ENCODE results near the gene PASK.

PASK gene

DNA sequence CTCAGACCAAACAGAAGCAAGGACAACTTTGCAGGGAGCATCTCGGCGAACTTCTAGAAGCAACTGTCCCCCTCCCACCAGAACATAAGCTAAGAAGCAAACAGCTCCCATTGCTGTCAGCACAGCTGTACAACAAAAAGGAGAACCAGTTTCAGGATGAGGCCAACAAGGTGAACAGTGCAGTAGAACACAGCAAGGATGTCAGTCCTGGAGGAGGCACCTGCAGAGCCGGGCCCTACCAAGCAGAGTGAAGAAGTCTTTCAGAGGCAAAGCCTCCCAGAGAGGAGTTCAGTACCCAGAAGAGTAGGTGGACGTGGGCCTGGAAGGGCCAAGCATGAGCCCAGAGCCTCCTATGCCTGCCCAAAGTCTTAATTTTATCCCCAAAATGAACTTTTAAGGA lies 1.0 kb downstream of the PASK start:
- no peak for DNase-seq (ENCODE audit: low read depth, low spot score)

DNA sequence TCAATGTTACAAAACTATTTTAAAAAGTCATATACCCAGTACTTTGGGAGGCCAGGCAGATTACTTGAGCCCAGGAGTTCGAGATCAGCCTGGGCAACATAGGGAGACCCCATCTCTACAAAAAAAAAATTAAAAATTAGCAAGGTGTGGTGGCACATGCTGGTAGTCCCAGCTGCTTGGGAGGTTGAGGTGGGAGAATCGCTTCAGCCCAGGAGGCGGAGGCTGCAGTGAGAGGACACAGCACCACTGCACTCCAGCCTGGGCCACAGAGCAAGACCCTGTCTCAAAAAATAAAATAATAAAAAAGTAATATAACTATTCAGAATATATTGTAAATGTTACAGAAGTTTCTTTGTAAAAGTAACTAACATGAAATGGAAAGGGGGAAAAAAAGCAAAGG lies 1.9 kb downstream of the PASK start:
- no peak for DNase-seq (ENCODE audit: low read depth, low spot score)

DNA sequence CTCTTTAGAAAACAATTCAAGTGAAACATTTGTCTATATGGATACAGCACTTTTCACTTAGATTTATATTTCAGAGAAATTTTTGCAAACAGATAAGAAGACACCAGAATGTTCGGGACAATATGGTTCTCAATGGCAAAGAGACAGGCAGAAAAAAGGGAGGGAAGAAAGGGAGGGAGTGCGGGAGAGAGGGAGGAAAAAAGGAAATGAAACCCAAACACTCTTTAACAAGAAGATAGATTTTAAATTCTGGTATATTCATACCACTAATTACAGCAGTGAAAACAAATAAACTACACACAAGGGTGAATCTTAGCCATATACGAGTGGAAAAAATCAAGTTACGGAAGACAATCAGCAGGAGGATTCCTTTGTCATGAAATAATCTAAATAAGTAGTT lies 3.0 kb downstream of the PASK start:
- DNase-seq (ENCODE audit: low read depth, low spot score), result no peak

DNA sequence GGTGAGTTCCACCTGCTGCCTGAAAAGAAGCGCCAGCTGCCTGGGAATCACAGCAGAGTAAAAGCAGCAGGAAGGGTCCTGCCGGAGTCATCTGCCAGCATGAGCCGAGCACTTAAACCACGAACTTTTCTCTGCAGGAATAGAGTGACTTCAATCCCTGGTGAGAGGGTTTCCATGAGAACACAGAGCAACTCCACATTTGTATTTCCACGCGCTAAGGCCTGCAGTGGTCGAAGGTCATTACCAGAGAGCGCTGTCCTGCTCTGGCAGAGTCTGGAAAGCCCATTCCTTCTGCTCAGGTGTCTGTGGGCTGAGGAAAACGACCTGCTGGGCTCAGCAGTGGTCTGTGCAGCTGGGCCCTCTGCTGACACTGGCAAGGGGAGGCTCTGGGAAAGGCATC lies 6.7 kb downstream of the PASK start:
- DNase-seq (ENCODE audit: low read depth, low spot score), result no peak

DNA sequence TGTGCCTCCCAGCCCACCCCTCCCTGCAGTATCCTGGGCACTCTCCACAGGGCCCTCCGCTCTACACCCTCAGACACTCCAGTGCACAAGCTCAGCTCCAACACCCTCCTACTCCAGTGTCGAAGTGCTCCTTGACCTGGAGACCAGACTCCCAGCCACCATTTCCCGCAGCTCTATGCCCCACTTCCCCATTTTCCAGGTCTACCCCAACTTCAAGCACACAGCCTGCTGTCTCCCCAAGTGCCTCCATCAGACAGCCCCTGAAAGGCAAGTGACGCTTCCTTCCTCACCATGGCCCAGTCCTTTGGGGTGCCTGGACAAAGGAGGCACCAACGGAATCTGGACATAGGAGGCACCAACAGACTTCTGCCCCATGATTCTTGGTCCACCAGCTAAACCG lies 7.2 kb downstream of the PASK start:
- no peak for DNase-seq (ENCODE audit: low read depth, low spot score)

DNA sequence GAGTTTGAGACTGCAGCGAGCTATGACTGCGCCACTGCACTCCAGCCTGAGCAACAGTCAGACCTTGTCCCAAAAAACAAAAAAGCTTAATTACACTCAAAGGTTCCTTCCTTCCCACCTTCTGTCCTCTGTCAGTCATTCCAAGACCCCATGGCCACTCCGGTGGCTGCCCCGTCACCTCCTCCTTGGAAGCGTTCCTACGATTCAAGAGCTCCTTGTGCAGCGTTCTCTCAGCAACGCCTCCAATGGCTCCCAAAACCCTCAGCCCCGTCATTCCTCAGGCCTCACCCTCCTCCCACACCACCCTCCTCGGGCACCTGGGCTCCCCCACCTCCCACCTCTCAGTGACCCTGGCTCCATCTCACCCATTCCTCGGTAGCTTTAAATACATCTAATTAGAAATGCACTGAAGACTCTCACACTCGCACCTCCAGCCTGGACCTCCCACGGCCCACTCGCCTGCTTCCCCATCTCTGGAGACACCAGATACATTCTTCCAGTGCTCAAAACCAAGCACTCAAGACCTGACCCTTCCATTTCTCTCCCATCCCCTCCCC lies 8.0 kb downstream of the PASK start:
- no peak for DNase-seq (ENCODE audit: low read depth, low spot score)

DNA sequence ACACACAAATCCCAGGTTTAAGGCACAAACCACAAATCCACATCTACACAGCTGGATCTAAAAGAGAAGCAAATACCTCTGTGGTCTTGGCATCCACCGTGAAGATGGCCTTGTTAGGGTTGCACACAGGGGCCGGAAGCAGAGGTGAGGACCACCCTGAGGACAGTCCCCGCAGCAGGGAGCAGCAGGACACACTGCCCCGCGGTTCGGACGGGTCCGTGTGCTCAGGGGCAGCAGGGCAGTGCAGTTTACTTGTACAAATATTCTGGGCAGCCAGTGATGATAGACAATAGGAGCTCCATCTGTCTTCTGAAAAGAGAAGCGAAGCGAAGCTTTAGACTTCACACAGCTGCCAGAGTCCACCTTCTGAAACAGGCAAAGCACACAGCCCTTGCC lies 8.8 kb downstream of the PASK start:
- DNase-seq (ENCODE audit: low read depth, low spot score), result no peak

DNA sequence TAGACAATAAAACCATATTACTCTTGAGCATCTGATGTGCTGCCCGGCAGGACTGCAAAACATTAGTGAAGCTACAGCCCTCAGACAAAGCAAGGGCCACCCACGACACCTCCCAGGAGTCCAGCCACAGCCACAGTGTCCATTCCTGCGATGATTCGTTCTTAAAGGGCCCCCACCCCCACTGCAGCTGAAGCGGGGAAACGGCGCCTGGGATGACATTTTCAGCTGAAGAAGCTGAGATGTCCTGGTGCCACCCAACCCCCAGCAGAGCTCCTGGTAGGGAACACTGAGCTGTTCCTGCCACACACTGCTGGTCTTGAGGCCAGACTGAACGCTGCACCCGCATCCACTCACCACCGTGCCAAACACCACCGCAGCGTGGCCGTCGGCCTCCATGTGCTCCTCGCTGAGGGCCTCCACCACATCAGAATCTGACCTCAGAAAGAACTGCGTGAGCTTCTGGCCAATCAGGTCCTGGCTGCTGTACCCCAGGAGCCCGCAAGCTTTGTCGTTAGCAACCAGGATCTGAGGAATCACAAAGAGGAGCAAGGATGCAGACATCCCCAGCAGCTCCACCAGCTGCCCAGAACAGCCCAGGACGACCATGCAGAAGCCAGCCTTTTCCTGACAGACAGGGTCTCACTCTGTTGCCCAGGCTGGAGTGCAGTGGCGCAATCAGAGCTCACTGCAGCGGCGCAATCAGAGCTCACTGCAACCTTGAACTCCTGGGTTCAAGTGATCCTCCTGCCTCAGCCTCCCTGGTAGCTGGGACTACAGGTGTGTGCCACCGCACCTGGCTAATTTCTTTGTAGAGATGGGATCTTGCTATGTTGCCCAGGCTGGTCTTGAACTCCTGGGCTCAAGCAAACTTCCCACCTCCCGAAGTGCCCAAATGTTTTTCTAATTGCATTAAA lies 9.5 kb downstream of the PASK start:
- no peak for DNase-seq (ENCODE audit: low read depth, low spot score)

DNA sequence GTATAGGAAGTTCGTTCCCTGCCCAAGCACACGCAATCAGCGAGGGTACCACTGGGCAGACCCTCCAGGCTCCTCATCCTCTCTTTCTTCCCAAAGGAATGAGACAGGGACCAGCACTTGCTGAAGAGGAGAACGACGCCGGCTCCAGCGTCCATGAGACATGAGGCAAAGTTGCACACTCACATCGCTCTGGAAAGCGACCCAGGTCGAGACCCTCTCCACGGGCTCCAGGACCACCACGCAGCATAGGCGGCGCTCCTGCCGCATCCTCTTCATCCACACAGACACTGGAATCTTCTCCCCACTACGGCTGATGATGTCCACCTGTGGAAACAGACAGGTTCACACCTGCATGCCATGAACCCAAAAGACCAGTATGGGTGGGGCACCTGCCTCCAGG lies 10.8 kb downstream of the PASK start:
- DNase-seq (ENCODE audit: low read depth, low spot score), result no peak

DNA sequence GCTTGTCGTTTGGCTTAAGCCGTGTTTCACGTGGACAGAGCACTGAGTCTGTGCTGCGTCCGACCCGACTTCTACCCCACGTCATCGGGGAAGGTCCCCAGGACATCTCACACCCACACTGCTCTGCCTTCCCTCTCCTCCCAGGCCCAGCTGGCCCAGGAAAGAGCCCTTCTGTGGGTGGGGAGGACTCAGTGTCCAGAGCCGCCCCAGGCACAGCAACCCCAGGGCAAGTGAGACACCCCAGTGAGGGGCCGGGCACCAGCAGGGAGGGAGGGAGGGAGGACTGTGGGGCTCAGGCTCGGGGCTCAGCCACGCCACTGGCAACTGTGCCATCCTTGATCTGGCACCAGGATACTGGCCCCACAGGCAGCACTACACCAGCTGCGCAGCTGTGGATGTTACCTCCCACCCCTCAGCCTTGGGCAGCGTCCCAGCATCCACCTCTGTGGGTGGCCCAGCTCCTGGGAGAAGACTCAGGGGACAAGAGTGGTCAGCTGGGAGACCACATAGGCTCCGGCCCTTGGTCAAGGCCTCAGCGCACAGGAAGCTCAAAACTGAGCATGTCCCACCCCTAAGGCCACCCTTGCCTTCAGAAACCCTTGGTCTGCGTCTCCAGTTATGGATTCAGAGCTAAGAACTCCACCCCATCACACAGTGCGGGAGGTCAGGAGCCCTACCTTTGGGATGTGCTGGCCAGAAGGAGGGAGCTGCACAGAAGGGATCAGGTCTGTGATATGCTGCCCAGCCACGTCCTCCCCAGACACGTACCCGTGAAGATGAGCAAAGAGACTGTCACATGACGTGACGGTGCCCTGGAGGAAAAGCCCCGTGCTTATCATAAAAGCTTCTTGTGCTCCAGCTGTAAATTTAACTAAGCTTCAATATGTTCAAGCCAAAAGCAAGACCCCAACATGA lies 11.7 kb downstream of the PASK start:
- no peak for DNase-seq (ENCODE audit: low read depth, low spot score)

DNA sequence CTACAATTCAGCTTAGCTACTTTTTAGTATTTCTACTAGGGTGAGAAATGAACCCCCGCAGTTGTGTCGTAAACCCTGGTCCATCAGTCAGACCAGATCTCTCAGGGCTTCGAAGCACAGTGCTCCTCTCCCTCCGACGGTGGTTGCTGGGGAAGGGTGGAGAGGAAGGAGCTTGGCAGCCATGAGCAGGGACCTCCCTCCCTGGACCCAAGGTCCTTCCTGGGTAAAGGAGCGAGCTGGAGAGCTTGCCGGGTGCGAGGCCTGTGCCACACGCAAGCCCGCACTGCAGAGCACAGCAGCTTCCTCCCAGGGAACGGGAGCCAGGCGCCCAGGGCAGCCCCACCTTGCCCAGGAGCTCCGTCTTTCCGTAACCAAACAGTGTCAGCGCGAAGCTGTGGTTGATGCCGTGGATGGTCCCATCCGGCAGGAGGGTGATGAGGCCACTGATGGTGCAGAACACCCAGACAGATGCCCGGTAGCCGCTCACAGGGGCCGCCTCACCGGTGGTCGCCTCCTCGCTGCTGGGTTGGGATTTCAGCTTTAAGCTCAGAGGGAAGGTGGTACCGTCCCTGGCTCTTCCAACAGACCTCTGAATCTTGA lies 12.5 kb downstream of the PASK start:
- DNase-seq (ENCODE audit: low read depth, low spot score), result no peak

DNA sequence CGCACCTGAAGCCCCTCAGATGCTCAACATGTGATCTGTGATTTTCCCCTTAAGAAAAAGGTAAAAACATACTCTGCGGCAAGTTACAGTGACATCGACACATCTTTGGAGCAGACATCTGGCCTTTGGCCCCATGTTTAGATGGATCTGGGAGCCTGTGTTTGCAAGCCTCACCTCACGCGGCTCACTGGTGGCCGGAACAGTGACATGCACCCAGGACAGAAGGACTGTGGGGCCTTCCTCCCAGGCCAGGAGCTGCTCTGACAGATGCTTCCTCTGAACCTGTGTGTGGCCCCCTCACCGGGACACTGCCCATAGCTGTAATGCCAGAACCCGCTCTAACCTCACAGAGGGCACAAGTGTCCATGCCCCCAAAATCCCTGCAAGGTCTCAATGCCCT lies 13.1 kb downstream of the PASK start:
- DNase-seq (ENCODE audit: low read depth, low spot score), result no peak

DNA sequence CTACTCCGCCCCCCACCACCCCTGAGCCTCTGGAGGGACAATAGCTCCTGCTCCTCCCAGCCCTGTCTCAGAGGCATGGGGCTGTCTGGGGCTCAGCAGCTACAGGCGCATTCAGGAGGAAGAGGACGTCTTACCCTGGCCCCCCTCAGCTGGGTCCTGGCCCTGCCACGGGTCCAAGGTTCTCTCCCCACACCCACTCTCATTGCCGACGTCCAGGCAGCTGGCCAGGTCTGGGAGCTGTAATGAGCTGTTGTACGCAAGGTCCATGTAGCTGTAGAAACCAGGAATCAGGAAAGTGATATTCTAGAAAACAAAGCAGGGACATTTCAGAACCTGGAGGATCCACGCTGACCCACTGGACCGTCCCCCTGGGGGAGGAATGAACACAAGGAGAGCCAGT lies 13.5 kb downstream of the PASK start:
- DNase-seq (ENCODE audit: low read depth, low spot score), result no peak

DNA sequence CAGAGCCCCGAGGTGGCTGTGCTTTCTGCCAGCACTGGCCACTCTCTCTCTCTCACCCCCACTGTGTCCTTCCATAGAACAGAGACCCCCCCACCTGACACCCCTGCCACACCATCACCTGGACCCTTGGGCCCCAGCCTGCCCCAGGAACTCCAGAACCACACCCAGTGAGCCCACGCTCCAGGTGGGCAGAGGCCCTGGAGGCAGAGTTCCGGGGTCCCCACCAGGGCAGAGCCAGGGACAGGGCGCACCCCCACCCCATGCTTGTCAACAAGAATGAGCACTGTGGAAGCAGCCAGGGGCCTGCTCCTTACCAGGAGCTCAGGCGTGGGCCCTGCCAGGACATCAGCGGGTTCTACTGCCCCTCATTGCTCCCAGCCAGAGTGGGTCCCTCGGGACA lies 14.6 kb downstream of the PASK start:
- DNase-seq (ENCODE audit: low read depth, low spot score), result no peak

DNA sequence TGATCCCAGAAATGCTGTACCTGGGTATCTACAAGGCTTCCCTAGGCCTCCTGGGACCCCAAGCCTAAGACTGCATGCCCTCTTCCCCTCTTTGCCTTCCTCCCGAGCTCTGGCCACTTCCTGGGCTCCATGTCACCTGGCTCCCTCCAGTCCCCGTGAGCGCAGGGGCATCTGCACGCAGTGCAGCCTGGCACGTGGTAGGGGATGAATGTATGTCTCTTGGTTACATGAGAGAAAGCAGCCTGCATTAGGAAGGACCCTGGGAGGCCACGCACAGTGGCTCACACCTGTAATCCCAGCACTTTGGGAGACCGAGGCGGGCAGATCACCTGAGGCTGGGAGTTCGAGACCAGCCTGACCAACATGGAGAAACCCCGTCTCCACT lies 15.8 kb downstream of the PASK start:
- DNase-seq (ENCODE audit: low read depth, low spot score), result no peak

DNA sequence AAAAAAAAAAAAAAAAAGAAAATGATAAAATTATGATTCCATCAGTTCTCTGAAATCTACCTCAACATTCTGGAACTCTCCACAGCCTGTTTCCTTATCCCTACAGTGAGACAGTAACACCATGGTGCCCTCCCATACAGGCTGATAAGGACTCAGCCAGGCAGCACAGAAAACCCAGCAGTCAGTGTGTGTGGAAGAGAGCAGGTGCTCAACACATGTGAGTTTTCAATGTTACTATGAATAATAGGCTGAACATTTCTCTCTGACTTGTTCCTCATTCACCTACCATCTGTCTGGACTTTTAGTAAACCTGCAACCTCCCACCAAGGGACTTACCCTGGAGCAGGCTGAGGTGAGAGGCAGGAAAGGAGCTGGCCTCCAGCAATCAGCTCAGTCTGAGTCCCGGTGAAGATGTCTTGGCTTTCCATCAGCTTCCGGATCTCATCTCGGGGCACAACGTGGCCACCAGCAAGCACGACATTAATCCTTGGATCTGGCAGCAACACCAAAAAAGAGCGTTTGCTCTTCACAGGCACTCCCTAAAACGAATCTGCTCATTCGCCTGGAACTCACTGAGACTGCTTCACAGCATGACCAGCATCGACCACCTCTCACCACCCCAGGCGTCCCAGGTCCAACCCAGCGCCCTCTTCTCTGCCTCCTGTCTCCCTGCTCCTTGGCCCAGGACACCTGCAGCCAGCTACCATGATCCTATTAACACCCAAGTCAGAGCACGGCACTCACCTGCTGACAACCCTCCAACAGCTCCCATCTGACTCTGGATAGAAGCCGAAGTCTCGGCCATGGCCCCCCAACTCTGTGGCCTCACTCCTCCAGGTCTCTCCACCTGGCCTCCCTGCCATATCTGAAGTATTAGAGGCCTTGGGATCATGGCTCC lies 16.5 kb downstream of the PASK start:
- no peak for DNase-seq (ENCODE audit: low read depth, low spot score)

DNA sequence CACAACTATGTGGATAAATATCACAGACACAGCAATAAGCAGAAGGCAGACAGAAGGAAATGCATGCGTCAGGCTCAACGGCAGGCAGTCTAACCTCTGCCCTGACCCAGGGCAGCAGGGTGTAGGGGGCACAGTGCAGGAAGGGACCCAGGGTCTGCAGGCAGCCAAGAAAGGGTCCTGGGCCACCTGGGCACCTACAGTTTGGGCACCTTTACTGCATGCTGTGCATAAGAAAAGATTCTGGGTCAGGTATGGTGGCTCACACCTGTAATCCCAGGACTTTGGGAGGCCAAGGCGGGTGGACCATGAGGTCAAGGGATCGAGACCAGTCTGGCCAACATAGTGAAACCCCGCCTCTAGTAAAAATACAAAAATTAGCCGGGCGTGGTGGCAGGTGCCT lies 17.7 kb downstream of the PASK start:
- no peak for DNase-seq (ENCODE audit: low read depth, low spot score)

DNA sequence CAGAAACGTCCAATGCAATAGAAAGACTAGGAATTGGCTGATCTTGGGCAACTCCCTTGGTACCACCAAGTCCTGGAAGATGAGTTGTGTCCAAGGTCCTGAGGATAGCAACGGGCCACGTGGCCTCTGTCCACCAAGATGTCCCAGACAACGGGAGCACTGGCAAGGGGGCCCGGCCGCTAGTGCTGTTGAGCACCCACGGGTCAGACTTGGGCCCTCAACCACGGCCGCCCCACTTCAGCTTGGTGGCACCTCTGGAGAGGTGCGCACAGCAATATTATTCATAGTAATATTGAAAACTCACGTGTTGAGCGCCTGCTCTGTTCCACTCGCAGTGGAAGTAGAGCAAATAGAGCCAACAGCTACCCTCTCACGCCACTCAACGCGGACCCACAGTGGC lies 19.0 kb downstream of the PASK start:
- no peak for DNase-seq (ENCODE audit: low read depth, low spot score)

DNA sequence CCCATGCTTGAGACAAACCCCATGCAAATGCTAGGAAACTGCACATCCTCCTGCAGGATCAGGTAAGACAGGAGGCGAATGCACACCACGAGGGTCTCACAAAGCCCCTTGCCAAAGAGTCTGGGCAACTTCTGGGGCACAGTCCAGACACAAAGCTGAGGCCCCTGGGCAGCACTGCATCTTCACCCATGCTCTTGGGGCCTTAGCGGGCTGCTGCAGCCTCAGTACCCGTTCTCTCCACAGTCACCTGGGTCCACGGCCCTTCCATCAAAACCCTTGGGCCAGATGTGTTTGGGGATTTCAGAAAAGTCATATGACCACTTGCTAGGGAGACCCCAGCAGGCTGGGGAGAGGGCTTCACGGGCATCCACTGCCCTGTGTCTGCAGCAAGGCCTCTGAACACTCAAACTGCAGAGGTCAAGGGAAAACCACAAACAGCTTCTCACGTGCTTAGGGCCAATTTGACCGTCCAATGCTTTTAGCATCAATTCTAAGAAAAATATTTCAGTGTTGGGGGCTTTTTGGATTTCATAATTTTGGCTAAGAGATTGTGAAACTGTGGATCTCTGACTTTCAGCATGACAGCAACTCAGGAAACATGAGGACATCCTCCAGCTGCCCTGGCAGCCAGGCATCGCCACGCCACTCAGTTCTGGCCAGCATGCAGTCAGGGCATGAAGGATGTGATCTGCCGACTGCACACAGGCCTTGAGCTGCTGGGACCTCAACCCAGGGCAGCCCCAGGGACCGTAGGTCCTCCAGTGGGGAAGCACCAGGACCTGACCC lies 20.0 kb downstream of the PASK start:
- no peak for DNase-seq (ENCODE audit: low read depth, low spot score)

DNA sequence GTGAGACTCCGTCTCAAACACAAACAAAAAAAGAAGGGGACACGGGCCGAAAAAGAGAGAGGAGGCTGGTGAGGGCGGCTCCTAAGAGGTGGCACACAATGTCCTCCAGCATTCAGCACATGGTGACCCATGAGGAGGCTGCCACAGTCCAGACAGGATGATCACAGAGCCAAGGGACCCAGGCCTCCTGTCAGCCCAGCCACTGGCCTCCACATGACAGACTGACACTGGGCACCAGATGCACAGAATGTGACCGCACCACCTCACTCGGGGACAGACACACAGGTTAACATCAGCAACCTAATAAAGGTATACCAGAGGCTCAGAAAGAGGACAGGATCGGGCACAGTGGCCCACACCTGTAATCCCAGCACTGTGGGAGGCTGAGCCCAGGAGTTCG lies 21.0 kb downstream of the PASK start:
- DNase-seq (ENCODE audit: low read depth, low spot score), result no peak

Data from smooth muscle cell of the brain vasculature (primary cell).